HCT116 (cell line): ENCODE measurements around the gene SCYGR4. TPM values are rescaled to one million over a fixed set of nuclear protein-coding genes. Genes with fewer than 3 reads are reported as not detected.

Source experiments
- ATAC-seq: fragments of 200-7000 bp; cut with Tn5 transposase; 2 replicates; pipeline ENCODE4 v1.9.1; 2020; ENCODE audit warnings: mild to moderate bottlenecking, moderate library complexity
- BruUV-seq: library from RNA; stranded (reverse); fragments of 400-500 nt; replicated peaks from 2 replicates; lab custom pipeline; 2021; lab: Mats Ljungman, UMichigan
- CTCF ChIA-PET: fragments of 300-600 bp; sonication (Branson Sonifier 250); formaldehyde crosslinking; loops from one replicate; lab custom pipeline; 2021; ENCODE audit warnings: antibody characterized with exemption; lab: Charles Lee
- POLR2A ChIA-PET: fragments of 300-600, 350-600 bp; sonication (Branson Sonifier 250); formaldehyde crosslinking; loops from one replicate; lab custom pipeline; 2021; ENCODE audit warnings: antibody characterized with exemption; lab: Charles Lee
- RAD21 ChIA-PET, 2 experiments: fragments of 300-600 bp; sonication (Branson Sonifier 250); formaldehyde crosslinking; loops; one replicate each; lab custom pipeline; 2023; ENCODE audit warnings: low total read pairs in 2 of 2; ENCODE audit not compliant: uncharacterized antibody in 2 of 2, unreplicated experiment in 2 of 2, low non-redundant PET in 1 of 2; lab: Charles Lee
- DNase-seq: peaks from one replicate; pipeline ENCODE4 v3.0.0-alpha.2; 2010; ENCODE audit warnings: low read depth, low spot score
- H2AFZ ChIP-seq: fragments of 200-600 bp; shearing (Covaris generic), sonication (generic); 2 replicates; pipeline ENCODE4 v1.6.1; 2017; ENCODE audit warnings: low read depth, mixed run types, mixed read lengths, antibody characterized with exemption, low read length; ENCODE audit not compliant: poor library complexity, severe bottlenecking
- H3K27ac ChIP-seq: 2 replicates; pipeline ENCODE4 v1.5.1; 2012; ENCODE audit warnings: low read depth, low read length
- H3K27me3 ChIP-seq: fragments of 200-600 bp; sonication (generic); 2 replicates; pipeline ENCODE4 v1.6.1; 2016; ENCODE audit warnings: mixed run types, low read length, mixed read lengths; ENCODE audit not compliant: insufficient read depth
- H3K36me3 ChIP-seq, 2 experiments: fragments of 200-500 bp in 1 of 2; fragments of 200-600 bp in 1 of 2; sonication (Bioruptor generic) in 1 of 2; sonication (generic) in 1 of 2; 2 replicates each; pipeline versions ENCODE4 v1.5.1 to v1.6.1; 2014 to 2016; ENCODE audit warnings: low read length in 2 of 2, inconsistent platforms in 1 of 2, mixed read lengths in 1 of 2, mixed run types in 1 of 2; ENCODE audit not compliant: insufficient read depth in 2 of 2, control insufficient read depth in 1 of 2
- H3K4me1 ChIP-seq, 2 experiments: fragments of 200-600 bp in 1 of 2; sonication (generic) in 1 of 2; 2 replicates each; pipeline versions ENCODE4 v1.5.1 to v1.6.1; 2012 to 2017; ENCODE audit warnings: low read length in 2 of 2, inconsistent platforms in 1 of 2, mild to moderate bottlenecking in 1 of 2, mixed read lengths in 1 of 2, mixed run types in 1 of 2, moderate library complexity in 1 of 2; ENCODE audit not compliant: insufficient read depth in 2 of 2, control insufficient read depth in 1 of 2
- H3K4me2 ChIP-seq: fragments of 200-600 bp; sonication (generic); 2 replicates; pipeline ENCODE4 v1.6.1; 2017; ENCODE audit warnings: mixed run types, low read length, mixed read lengths
- H3K4me3 ChIP-seq, 2 experiments: fragments of 200-600 bp in 1 of 2; sonication (generic) in 1 of 2; replicated peaks in 1 of 2; 2 replicates each; pipeline ENCODE4 v1.5.1; 2011 to 2016; ENCODE audit warnings: low read length in 2 of 2, control low read depth in 1 of 2, low read depth in 1 of 2, mild to moderate bottlenecking in 1 of 2, mixed read lengths in 1 of 2, mixed run types in 1 of 2
- H3K79me2 ChIP-seq: fragments of 200-600 bp; sonication (generic); 2 replicates; pipeline ENCODE4 v1.6.1; 2017; ENCODE audit warnings: mild to moderate bottlenecking, mixed run types, low read length, moderate library complexity, mixed read lengths; ENCODE audit not compliant: insufficient read depth
- H3K9ac ChIP-seq: fragments of 200-600 bp; sonication (generic); 2 replicates; pipeline ENCODE4 v1.6.1; 2016; ENCODE audit warnings: low read length, mixed read lengths
- H3K9me2 ChIP-seq: fragments of 200-600 bp; sonication (generic), shearing (Covaris generic); 2 replicates; pipeline ENCODE4 v1.6.1; 2017; ENCODE audit warnings: mixed run types, mild to moderate bottlenecking, moderate library complexity; ENCODE audit not compliant: insufficient read depth
- H3K9me3 ChIP-seq, 2 experiments: fragments of 200-500 bp in 1 of 2; fragments of 200-600 bp in 1 of 2; sonication (Bioruptor generic) in 1 of 2; sonication (generic) in 1 of 2; 2 replicates each; pipeline ENCODE4 v1.6.1; 2014 to 2017; ENCODE audit warnings: low read length in 2 of 2, mixed read lengths in 2 of 2, inconsistent platforms in 1 of 2, low read depth in 1 of 2, mild to moderate bottlenecking in 1 of 2, mixed run types in 1 of 2, moderate library complexity in 1 of 2; ENCODE audit not compliant: control insufficient read depth in 1 of 2, insufficient read depth in 1 of 2
- H4K20me1 ChIP-seq: fragments of 200-600 bp; sonication (generic), shearing (Covaris generic); 2 replicates; pipeline ENCODE4 v1.6.1; 2017; ENCODE audit warnings: mixed run types, mild to moderate bottlenecking, moderate library complexity; ENCODE audit not compliant: insufficient read depth
- CTCF ChIP-seq, 3 experiments: fragments of 200-600 bp in 1 of 3; sonication (generic) in 1 of 3; IDR thresholded peaks in 2 of 3; conservative IDR thresholded peaks in 1 of 3; 2 replicates each; pipeline ENCODE4 v1.5.1; 2012 to 2017; ENCODE audit warnings: low read depth in 2 of 3, low read length in 2 of 3, antibody characterized with exemption in 1 of 3, borderline replicate concordance in 1 of 3, control low read depth in 1 of 3, mild to moderate bottlenecking in 1 of 3, mixed read lengths in 1 of 3, mixed run types in 1 of 3, moderate library complexity in 1 of 3; ENCODE audit not compliant: insufficient read depth in 1 of 3
- EZH2 ChIP-seq: fragments of 200-600 bp; sonication (generic); IDR thresholded peaks from 2 replicates; pipeline ENCODE4 v1.6.1; 2017; ENCODE audit warnings: antibody characterized with exemption, mixed run types
- JUND ChIP-seq: IDR thresholded peaks from 2 replicates; pipeline ENCODE4 v1.6.1; 2012
- RAD21 ChIP-seq: IDR thresholded peaks from 2 replicates; pipeline ENCODE4 v1.6.1; 2012; ENCODE audit warnings: low read depth, mild to moderate bottlenecking
- SIN3A ChIP-seq: IDR thresholded peaks from 2 replicates; pipeline ENCODE4 v1.6.1; 2012; ENCODE audit warnings: low read depth
- TCF7L2 ChIP-seq: IDR thresholded peaks from 2 replicates; pipeline ENCODE4 v1.7.0; 2011; ENCODE audit warnings: borderline replicate concordance, inconsistent platforms; ENCODE audit not compliant: insufficient read depth, insufficient read length; ENCODE audit errors: extremely low read depth
- YY1 ChIP-seq: IDR thresholded peaks from 2 replicates; pipeline ENCODE4 v1.6.1; 2011; ENCODE audit warnings: low read length, low read depth, moderate library complexity, mild to moderate bottlenecking; ENCODE audit not compliant: insufficient replicate concordance; ENCODE audit errors: extremely low read depth
- ZFX ChIP-seq: fragments of 450-650 bp; IDR thresholded peaks from 2 replicates; pipeline ENCODE4 v1.6.1; 2017
- ZNF274 ChIP-seq: fragments of 200-500 bp; sonication (Bioruptor generic); IDR thresholded peaks from 2 replicates; pipeline ENCODE4 v1.6.1; 2014; ENCODE audit warnings: mild to moderate bottlenecking, low read depth, low read length, inconsistent platforms
- intact Hi-C: fragments of 100-400 bp; cut with micrococcal nuclease; formaldehyde crosslinking; loops from 2 replicates; pipeline ENCODE4 v1.10.0; 2022
- total RNA-seq: library from RNA; stranded (reverse); gene quantifications from one replicate; pipeline ENCODE4 v1.2.1, GENCODE V29; 2021; ENCODE audit not compliant: unreplicated experiment
- TF ChIP-seq, protein P1 (sequence below): IDR thresholded peaks from 2 replicates; pipeline ENCODE4 v1.6.1; 2012; ENCODE audit warnings: low read depth
- TF ChIP-seq, protein P2 (sequence below): IDR thresholded peaks from 2 replicates; pipeline ENCODE4 v1.6.1; 2011; ENCODE audit warnings: mild to moderate bottlenecking, low read length, moderate library complexity; ENCODE audit not compliant: insufficient replicate concordance; ENCODE audit errors: extremely low read depth

Gene SCYGR4
- total RNA-seq, 1 experiment from 2014 or later, result not detected

DNA sequence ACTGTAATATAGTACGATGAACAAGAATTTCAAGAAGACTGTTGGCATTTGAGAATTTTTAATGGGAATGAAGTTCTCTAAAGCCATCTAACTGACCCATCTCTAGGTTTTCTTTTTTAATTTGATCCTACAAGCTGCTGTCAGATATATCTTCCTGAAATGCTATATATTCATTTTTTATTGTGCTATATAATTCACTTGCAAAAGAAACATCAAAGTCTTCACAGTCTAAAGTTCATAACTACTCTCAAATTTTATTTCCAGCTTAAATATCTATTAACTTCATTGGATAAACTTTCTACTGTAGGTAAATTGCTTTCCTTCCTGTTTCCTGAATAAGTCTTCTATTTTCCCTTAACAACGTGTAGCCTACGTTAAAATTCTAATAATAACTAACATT lies 14.9 kb upstream of the SCYGR4 start:
- Histone ChIP-seq H3K36me3 (no peaks in the 10 kb centered on the region), H3K9me3 (no peaks in the 10 kb centered on the region), H3K27me3 (no peaks in the 10 kb centered on the region), H3K4me1 (peaks cover 8 to 13% of the 10 kb centered on the region in 2 experiments; a peak in 3 of 4 replicates), H2AFZ (no peak overlapping the region), H4K20me1 (no peaks in the 10 kb centered on the region), H3K27ac (no peak overlapping the region), H3K4me3 (no peak overlapping the region), H3K4me2 (no peak overlapping the region), H3K9ac (no peak overlapping the region), H3K9me2 (no peaks in the 10 kb centered on the region), H3K79me2 (no peaks in the 10 kb centered on the region)
- ChIA-PET RAD21 (no interaction called here), CTCF (no interaction called here), POLR2A (no interaction called here)
- intact Hi-C loops, result no loop called here
- no peak for TF ChIP-seq TCF7L2
- TF ChIP-seq YY1, result no peak
- TF ChIP-seq, protein P1, sequence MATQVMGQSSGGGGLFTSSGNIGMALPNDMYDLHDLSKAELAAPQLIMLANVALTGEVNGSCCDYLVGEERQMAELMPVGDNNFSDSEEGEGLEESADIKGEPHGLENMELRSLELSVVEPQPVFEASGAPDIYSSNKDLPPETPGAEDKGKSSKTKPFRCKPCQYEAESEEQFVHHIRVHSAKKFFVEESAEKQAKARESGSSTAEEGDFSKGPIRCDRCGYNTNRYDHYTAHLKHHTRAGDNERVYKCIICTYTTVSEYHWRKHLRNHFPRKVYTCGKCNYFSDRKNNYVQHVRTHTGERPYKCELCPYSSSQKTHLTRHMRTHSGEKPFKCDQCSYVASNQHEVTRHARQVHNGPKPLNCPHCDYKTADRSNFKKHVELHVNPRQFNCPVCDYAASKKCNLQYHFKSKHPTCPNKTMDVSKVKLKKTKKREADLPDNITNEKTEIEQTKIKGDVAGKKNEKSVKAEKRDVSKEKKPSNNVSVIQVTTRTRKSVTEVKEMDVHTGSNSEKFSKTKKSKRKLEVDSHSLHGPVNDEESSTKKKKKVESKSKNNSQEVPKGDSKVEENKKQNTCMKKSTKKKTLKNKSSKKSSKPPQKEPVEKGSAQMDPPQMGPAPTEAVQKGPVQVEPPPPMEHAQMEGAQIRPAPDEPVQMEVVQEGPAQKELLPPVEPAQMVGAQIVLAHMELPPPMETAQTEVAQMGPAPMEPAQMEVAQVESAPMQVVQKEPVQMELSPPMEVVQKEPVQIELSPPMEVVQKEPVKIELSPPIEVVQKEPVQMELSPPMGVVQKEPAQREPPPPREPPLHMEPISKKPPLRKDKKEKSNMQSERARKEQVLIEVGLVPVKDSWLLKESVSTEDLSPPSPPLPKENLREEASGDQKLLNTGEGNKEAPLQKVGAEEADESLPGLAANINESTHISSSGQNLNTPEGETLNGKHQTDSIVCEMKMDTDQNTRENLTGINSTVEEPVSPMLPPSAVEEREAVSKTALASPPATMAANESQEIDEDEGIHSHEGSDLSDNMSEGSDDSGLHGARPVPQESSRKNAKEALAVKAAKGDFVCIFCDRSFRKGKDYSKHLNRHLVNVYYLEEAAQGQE, result no peak
- TF ChIP-seq SIN3A, result no peak
- no peak for TF ChIP-seq ZFX
- no peak for TF ChIP-seq EZH2
- no peak for TF ChIP-seq RAD21
- TF ChIP-seq ZNF274, result no peak
- TF ChIP-seq, protein P2, sequence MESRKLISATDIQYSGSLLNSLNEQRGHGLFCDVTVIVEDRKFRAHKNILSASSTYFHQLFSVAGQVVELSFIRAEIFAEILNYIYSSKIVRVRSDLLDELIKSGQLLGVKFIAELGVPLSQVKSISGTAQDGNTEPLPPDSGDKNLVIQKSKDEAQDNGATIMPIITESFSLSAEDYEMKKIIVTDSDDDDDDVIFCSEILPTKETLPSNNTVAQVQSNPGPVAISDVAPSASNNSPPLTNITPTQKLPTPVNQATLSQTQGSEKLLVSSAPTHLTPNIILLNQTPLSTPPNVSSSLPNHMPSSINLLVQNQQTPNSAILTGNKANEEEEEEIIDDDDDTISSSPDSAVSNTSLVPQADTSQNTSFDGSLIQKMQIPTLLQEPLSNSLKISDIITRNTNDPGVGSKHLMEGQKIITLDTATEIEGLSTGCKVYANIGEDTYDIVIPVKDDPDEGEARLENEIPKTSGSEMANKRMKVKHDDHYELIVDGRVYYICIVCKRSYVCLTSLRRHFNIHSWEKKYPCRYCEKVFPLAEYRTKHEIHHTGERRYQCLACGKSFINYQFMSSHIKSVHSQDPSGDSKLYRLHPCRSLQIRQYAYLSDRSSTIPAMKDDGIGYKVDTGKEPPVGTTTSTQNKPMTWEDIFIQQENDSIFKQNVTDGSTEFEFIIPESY, result no peak
- TF ChIP-seq CTCF (IDR thresholded peaks at IDR 0.05 in 2 of 3, conservative IDR thresholded peaks at IDR 0.05 in 1 of 3; ENCODE audit: borderline replicate concordance in 1 of 3, insufficient read depth in 1 of 3, low read depth in 2 of 3, low read length in 2 of 3), result no peak
- no peak for TF ChIP-seq JUND
- ATAC-seq (no peak), DNase-seq (no peak)
- no TSS peak for BruUV-seq
